PC-3 (cell line): ENCODE measurements around the gene DVL1. TPM values are rescaled to one million over a fixed set of nuclear protein-coding genes. Genes with fewer than 3 reads are reported as not detected.

Experiments
- ATAC-seq: fragments of 200-7000 bp; cut with Tn5 transposase; 2 replicates; pipeline ENCODE4 v1.9.1; 2020; ENCODE audit warnings: mild to moderate bottlenecking, moderate library complexity
- BruUV-seq: library from RNA; stranded (reverse); fragments of 400-500 nt; replicated peaks from 2 replicates; lab custom pipeline; 2021; lab: Mats Ljungman, UMichigan
- CTCF ChIA-PET: fragments of 300-600 bp; sonication (Branson Sonifier 250); formaldehyde crosslinking; loops from one replicate; lab custom pipeline; 2022; ENCODE audit warnings: antibody characterized with exemption; lab: Charles Lee
- POLR2A ChIA-PET: fragments of 300-600 bp; sonication (Branson Sonifier 250); formaldehyde crosslinking; loops from one replicate; lab custom pipeline; 2022; ENCODE audit warnings: antibody characterized with exemption; ENCODE audit not compliant: unreplicated experiment; lab: Charles Lee
- DNase-seq: peaks from one replicate; pipeline ENCODE4 v3.0.0-alpha.2; 2015
- H2AFZ ChIP-seq: fragments of 300-600 bp; sonication (generic); 2 replicates; pipeline ENCODE4 v1.6.0; 2016; ENCODE audit warnings: antibody characterized with exemption, low read length
- H3F3A ChIP-seq: fragments of 300-600 bp; sonication (generic); one replicate; pipeline ENCODE4 v1.6.0; 2017; ENCODE audit warnings: antibody characterized with exemption, low read length, control low read depth, mild to moderate bottlenecking; ENCODE audit not compliant: unreplicated experiment
- H3K27ac ChIP-seq: fragments of 300-600 bp; sonication (generic); 2 replicates; pipeline ENCODE4 v1.5.1; 2016; ENCODE audit warnings: mild to moderate bottlenecking, low read length
- H3K27me3 ChIP-seq: fragments of 300-600 bp; sonication (generic); 2 replicates; pipeline ENCODE4 v1.6.1; 2016; ENCODE audit warnings: low read length, mixed read lengths
- H3K36me3 ChIP-seq: fragments of 300-600 bp; sonication (generic); 2 replicates; pipeline ENCODE4 v1.6.1; 2016; ENCODE audit warnings: low read depth, mixed run types, low read length, mixed read lengths
- H3K4me1 ChIP-seq: fragments of 300-600 bp; sonication (generic); 2 replicates; pipeline ENCODE4 v1.5.1; 2016; ENCODE audit warnings: low read length; ENCODE audit not compliant: insufficient read depth
- H3K4me2 ChIP-seq: fragments of 300-600 bp; sonication (generic); 2 replicates; pipeline ENCODE4 v1.6.0; 2016; ENCODE audit warnings: low read length
- H3K4me3 ChIP-seq: fragments of 300-600 bp; sonication (generic); 2 replicates; pipeline ENCODE4 v1.5.1; 2016; ENCODE audit warnings: mild to moderate bottlenecking, low read length, mixed read lengths
- H3K79me2 ChIP-seq: fragments of 300-600 bp; sonication (generic); 2 replicates; pipeline ENCODE4 v1.6.1; 2017; ENCODE audit warnings: low read length, mixed read lengths
- H3K9ac ChIP-seq: fragments of 300-600 bp; sonication (generic); 2 replicates; pipeline ENCODE4 v1.6.0; 2016; ENCODE audit warnings: mild to moderate bottlenecking, low read length
- H3K9me2 ChIP-seq: fragments of 300-600 bp; sonication (generic); replicated peaks from 2 replicates; pipeline ENCODE4 v1.6.1; 2016; ENCODE audit warnings: mixed run types, low read length, mixed read lengths
- H3K9me3 ChIP-seq: fragments of 300-600 bp; sonication (generic); 2 replicates; pipeline ENCODE4 v1.6.1; 2016; ENCODE audit warnings: low read length, mixed read lengths
- H4K20me1 ChIP-seq: fragments of 300-600 bp; sonication (generic); 2 replicates; pipeline ENCODE4 v1.6.1; 2016; ENCODE audit warnings: low read length, mixed read lengths
- CTCF ChIP-seq: fragments of 300-600 bp; sonication (generic); conservative IDR thresholded peaks from 2 replicates; pipeline ENCODE4 v1.5.1; 2017; ENCODE audit warnings: antibody characterized with exemption, low read depth, mild to moderate bottlenecking, low read length
- EZH2 ChIP-seq: fragments of 300-600 bp; sonication (generic); IDR thresholded peaks from one replicate; pipeline ENCODE4 v1.6.1; 2017; ENCODE audit warnings: antibody characterized with exemption, mild to moderate bottlenecking, low read length; ENCODE audit not compliant: unreplicated experiment
- EZH2phosphoT487 ChIP-seq: fragments of 300-600 bp; sonication (generic); IDR thresholded peaks from 2 replicates; pipeline ENCODE4 v1.6.1; 2018; ENCODE audit warnings: mild to moderate bottlenecking, antibody characterized with exemption, low read length, borderline replicate concordance
- intact Hi-C: fragments of 100-400 bp; cut with micrococcal nuclease; formaldehyde crosslinking; loops from 2 replicates; pipeline ENCODE4 v1.9.0; 2023
- total RNA-seq: library from RNA; depleted of rRNA; stranded (reverse); fragments of >200 nt; gene quantifications from 2 replicates; pipeline ENCODE4 v1.2.3, GENCODE V29; 2014

Gene DVL1
- total RNA-seq, 1 experiment from 2014 or later = 626 TPM

GRCh38 chr1:1360506-1361169, 11.4 kb upstream of the DVL1 start:
- peak overlapping the region; percentile 56 for H3K4me2 ChIP-seq

GRCh38 chr1:1359664-1360468, 10.6 kb upstream of the DVL1 start:
- Histone ChIP-seq H3K9me3 (no peaks in the 10 kb centered on the region), H3K79me2 (no peaks in the 10 kb centered on the region), H3K9ac (no peak overlapping the region), H3K9me2 (no peaks in the 10 kb centered on the region), H3F3A (no peaks in the 10 kb centered on the region), H3K27me3 (no peaks in the 10 kb centered on the region), H3K36me3 (no peaks in the 10 kb centered on the region), H3K4me3 (no peak overlapping the region), H3K4me2 (peak overlapping the region; percentile 56), H4K20me1 (no peaks in the 10 kb centered on the region), H2AFZ (no peak overlapping the region), H3K4me1 (peaks cover 30% of the 10 kb centered on the region), H3K27ac (peak overlapping the region; percentile 30)
- no peak for DNase-seq
- ChIA-PET CTCF (no interaction called here), POLR2A (no interaction called here)
- no TSS peak for BruUV-seq
- peak; percentile 11 for ATAC-seq
- intact Hi-C loops = loop anchor here (2.0 kb wide), 1 partner anchor 15 kb away; no protein-coding TSS in a partner anchor
- no peak for TF ChIP-seq EZH2phosphoT487
- no peak for TF ChIP-seq CTCF
- no peak for TF ChIP-seq EZH2

More at GRCh38 chr1:1360506-1361169, 11.4 kb upstream of the DVL1 start:
- CTCF ChIA-PET = no interaction called here
- intact Hi-C loops = loop anchor here (2.0 kb wide), 1 partner anchor 16 kb away; no protein-coding TSS in a partner anchor
- Histone ChIP-seq H3K4me3 (no peak overlapping the region), H3K9ac (no peak overlapping the region), H3F3A (no peaks in the 10 kb centered on the region), H3K9me2 (no peaks in the 10 kb centered on the region), H2AFZ (no peak overlapping the region), H3K27ac (peak overlapping the region; percentile 30), H3K4me1 (peaks cover 29% of the 10 kb centered on the region), H3K27me3 (no peaks in the 10 kb centered on the region), H3K79me2 (no peaks in the 10 kb centered on the region), H4K20me1 (no peaks in the 10 kb centered on the region), H3K9me3 (no peaks in the 10 kb centered on the region), H3K36me3 (no peaks in the 10 kb centered on the region)
- POLR2A ChIA-PET = no interaction called here
- peak; percentile 97 for DNase-seq
- TSS peak; percentile 25 for BruUV-seq
- no peak for TF ChIP-seq EZH2phosphoT487
- TF ChIP-seq EZH2 = no peak
- no peak for TF ChIP-seq CTCF
- ATAC-seq = peak; percentile 80

GRCh38 chr1:1359308-1359663, 10.1 kb upstream of the DVL1 start:
- H3F3A ChIP-seq = no peaks in the 10 kb centered on the region
- H3K4me2 ChIP-seq = no peak overlapping the region
- no peaks in the 10 kb centered on the region for H4K20me1 ChIP-seq
- ChIA-PET CTCF (no interaction called here), POLR2A (no interaction called here)
- DNase-seq (no peak), ATAC-seq (no peak)
- no peaks in the 10 kb centered on the region for H3K9me2 ChIP-seq
- no peaks in the 10 kb centered on the region for H3K9me3 ChIP-seq
- H3K36me3 ChIP-seq = no peaks in the 10 kb centered on the region
- TF ChIP-seq EZH2 (no peak), EZH2phosphoT487 (no peak), CTCF (no peak)
- H3K27me3 ChIP-seq = no peaks in the 10 kb centered on the region
- no peaks in the 10 kb centered on the region for H3K79me2 ChIP-seq
- no peak overlapping the region for H2AFZ ChIP-seq
- intact Hi-C loops = no loop called here
- H3K27ac ChIP-seq = no peak overlapping the region
- no TSS peak for BruUV-seq
- H3K4me1 ChIP-seq = peaks cover 33% of the 10 kb centered on the region
- H3K9ac ChIP-seq = no peak overlapping the region
- no peak overlapping the region for H3K4me3 ChIP-seq
